SH-SY5Y (cell line): ENCODE data around the gene ITGAL.

ENCODE experiments used
- GATA2 ChIP-seq: IDR thresholded peaks from 2 replicates; pipeline ENCODE4 v1.6.1; 2011; ENCODE audit warnings: mild to moderate bottlenecking, low read depth, low read length
- GATA3 ChIP-seq: IDR thresholded peaks from 2 replicates; pipeline ENCODE4 v1.6.1; 2011; ENCODE audit warnings: low read depth, mild to moderate bottlenecking, low read length, moderate library complexity

- no peak for TF ChIP-seq GATA2
- TF ChIP-seq GATA3: no peak
These were observed 49.5 kb downstream of the ITGAL start for GRCh38 chr16:30521873-30522641.
